Measurements from ENCODE around the gene CCT4. TPM values are rescaled to one million over a fixed set of nuclear protein-coding genes. Genes with fewer than 3 reads are reported as not detected.

Gene CCT4
- total RNA-seq, 1 donor from 2014 or later = 178 TPM

Other genes starting within 250 kb of the CCT4 start
- 2.3 and 2.5 TPM in 2 replicates for gene FAM161A, start 34.6 kb downstream of the CCT4 start, total RNA-seq
- 27.3 and 33.8 TPM in 2 replicates for gene COMMD1, start 17.0 kb upstream of the CCT4 start, total RNA-seq